Thymus (tissue), 11 donors: ENCODE data around the gene THRB. TPM values are rescaled to one million over a fixed set of nuclear protein-coding genes. Genes with fewer than 3 reads are reported as not detected.

Experiments
- DNase-seq, 9 donors: peaks; one replicate each; pipeline ENCODE4 v3.0.0-alpha.2; 2013; ENCODE audit warnings: low spot score in 9 of 9, low read depth in 6 of 9, missing footprints in 1 of 9
- H3K27ac ChIP-seq, 2 donors: one replicate each; pipeline ENCODE4 v1.5.1; 2013; ENCODE audit warnings: control low read depth in 1 of 2, low read depth in 1 of 2, low read length in 1 of 2, mild to moderate bottlenecking in 1 of 2, moderate library complexity in 1 of 2
- H3K27me3 ChIP-seq, 2 donors: one replicate each; pipeline ENCODE4 v1.5.1; 2013; ENCODE audit warnings: low read length in 1 of 2; ENCODE audit not compliant: control insufficient read depth in 2 of 2, insufficient read depth in 1 of 2
- H3K36me3 ChIP-seq, 2 donors: one replicate each; pipeline ENCODE4 v1.5.1; 2013; ENCODE audit warnings: low read length in 1 of 2, mild to moderate bottlenecking in 1 of 2, moderate library complexity in 1 of 2; ENCODE audit not compliant: control insufficient read depth in 2 of 2, insufficient read depth in 2 of 2
- H3K4me1 ChIP-seq, 2 donors: one replicate each; pipeline ENCODE4 v1.5.1; 2013; ENCODE audit warnings: low read length in 2 of 2; ENCODE audit not compliant: control insufficient read depth in 2 of 2, insufficient read depth in 2 of 2
- H3K4me3 ChIP-seq, 2 donors: one replicate each; pipeline ENCODE4 v1.5.1; 2013; ENCODE audit warnings: low read length in 2 of 2, control low read depth in 1 of 2, mild to moderate bottlenecking in 1 of 2
- H3K9me3 ChIP-seq, 2 donors: one replicate each; pipeline ENCODE4 v1.5.1; 2013; ENCODE audit warnings: low read length in 1 of 2, mild to moderate bottlenecking in 1 of 2; ENCODE audit not compliant: control insufficient read depth in 2 of 2, insufficient read depth in 1 of 2
- WGBS: extraction: QIAGEN DNeasy Blood & Tissue Kit; methylation state at CpG from one replicate; pipeline ENCODE4 v1.1.7; 2013; 5-methylcytosine and 5-hydroxymethylcytosine counted together
- polyA plus RNA-seq: library from polyadenylated mRNA; stranded (reverse); fragments of 200-250 nt; gene quantifications from one replicate; pipeline ENCODE4 v1.2.3, GENCODE V29; 2013
- total RNA-seq: library from RNA; stranded (reverse); fragments of 120-200 nt; gene quantifications from one replicate; pipeline ENCODE4 v1.2.4, GENCODE V29; 2013
- donor health status: healthy.

The THRB gene
- total and polyA plus RNA-seq, 2 donors: 2.2 to 3.5 TPM

DNA sequence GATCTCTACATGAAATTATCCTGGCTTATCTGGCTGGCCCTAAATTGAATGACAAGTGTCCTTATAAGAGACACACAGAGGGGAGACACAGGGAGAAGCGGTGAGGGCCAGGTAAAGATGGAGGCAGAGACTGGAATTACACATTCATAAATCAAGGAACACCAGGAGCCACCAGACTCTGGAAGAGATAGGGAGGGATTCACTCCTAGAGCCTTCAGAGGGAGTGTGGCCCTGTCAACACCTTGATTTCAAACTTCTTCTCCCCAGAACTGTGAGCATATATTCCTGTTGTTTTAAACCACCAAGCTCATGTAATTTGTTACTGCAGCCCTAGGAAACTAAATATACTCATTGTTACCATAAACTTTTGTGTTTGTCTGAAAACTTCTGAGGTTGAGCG is 193.7 kb downstream of the THRB start:
- Histone ChIP-seq H3K9me3 (no peaks in the 10 kb centered on the region), H3K4me1 (no peaks in the 10 kb centered on the region), H3K4me3 (no peak overlapping the region), H3K27ac (no peak overlapping the region), H3K36me3 (no peaks in the 10 kb centered on the region), H3K27me3 (no peaks in the 10 kb centered on the region)
- WGBS: 94% methylated on average over 2 of the region's 2 CpGs
- no peak for DNase-seq

DNA sequence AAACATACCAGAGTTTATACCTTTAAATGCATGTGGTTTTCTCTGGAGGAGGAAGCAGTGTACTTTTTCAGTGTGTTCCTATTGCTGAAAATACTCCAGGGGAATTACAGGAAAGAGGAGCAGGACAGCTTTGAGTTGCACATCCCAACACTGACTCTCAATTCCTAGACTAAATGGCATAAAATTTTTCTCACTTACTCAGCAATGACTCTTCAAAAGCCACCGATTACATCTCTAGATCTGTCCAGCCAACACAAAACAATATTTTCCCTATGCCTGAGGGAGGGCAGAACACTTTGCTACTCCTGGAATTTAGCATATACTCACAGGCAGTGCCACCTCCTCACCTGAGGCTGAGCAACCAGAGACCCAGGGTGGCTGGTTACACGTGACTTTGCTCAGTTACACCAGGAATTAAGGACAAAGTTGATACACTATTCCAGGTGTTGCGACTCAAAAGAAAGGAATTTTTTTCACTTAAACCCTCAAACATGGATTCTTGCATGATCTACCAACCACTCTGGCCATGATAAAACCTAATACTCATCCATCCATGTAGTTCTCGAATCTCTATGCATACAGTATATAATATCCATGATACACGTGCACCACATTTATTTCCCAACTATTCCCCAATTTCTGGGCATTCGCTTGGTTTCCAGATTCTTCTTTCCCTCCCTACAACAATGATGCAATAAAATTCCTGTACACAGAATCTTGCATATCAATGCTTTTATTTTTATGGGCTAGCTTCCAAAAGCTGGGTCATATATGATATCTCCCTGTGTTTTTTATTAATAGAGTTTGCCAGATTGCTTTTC is 194.6 kb downstream of the THRB start:
- DNase-seq: no peak
- Histone ChIP-seq H3K9me3 (no peaks in the 10 kb centered on the region), H3K36me3 (no peaks in the 10 kb centered on the region), H3K4me3 (no peak overlapping the region), H3K27me3 (no peaks in the 10 kb centered on the region), H3K27ac (peak overlapping the region in 1 of 2 donors; percentile 13), H3K4me1 (no peaks in the 10 kb centered on the region)
- 75% methylated on average over 6 of the region's 6 CpGs for WGBS

DNA sequence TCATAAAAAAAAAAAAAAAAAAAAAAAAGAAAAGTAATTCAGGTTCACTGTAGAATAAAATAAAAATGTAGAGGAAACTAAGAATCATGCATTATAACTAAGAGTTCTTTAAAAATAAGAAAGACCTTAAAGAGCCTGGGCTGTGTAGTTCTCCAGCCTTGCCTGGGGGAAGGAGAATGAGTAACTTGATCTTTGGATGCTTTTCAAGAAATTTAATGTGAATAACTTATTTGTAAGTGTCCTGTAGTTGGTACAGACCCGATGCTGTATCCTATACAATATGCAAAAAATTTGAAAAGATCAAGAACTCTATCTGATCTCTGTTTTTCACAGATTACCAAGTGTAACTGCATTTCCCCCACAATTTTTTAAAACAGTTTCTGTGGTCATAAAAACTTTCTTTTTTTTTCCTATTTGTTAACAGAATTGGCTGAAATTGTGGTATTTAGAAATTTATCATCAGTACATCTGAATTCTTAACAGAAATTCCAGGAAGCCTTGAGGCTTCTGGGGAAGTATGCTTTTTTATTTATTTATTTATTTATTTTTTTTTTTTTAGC is 195.3 kb downstream of the THRB start:
- no peak overlapping the region for H3K4me3 ChIP-seq
- no peak overlapping the region for H3K27ac ChIP-seq
- no peaks in the 10 kb centered on the region for H3K36me3 ChIP-seq
- 0% methylated on average over 1 of the region's 1 CpG for WGBS
- no peaks in the 10 kb centered on the region for H3K27me3 ChIP-seq
- H3K9me3 ChIP-seq: no peaks in the 10 kb centered on the region
- no peak for DNase-seq
- H3K4me1 ChIP-seq: no peaks in the 10 kb centered on the region

DNA sequence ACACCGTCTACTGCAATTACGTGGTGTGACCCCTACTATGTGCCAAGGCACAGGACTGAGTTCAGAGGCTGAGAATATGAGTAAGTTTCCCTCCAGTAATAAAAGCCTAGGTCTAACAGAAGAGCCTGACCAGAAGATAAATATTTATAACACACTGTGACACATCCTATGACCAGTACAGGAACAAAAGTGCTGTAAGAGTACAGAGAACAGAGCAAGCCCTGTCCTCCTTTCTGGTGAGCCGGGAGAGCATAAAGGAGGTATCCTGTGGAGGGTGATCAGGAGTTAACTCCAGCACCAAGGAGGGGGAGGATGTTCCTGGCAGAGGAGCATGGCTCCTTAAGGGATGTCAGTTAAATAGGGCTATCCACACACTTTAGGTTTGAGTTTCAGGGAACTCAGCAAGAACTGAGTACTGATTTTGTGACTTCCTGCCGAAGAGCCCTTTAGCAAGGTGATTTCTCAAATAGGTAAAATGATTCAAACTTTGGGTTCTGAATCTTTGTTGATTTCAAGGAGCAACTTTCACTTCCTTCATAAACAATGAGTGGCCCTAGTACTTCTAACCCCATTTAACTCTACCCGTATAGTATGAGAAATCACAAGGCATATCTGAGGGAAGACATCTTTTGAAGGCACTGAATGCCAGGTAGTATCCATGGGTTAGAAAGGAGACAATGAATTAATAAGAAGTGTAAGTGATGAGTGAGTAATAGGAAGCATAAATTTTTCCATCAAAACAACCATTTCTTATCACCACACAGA is 198.0 kb downstream of the THRB start:
- no peaks in the 10 kb centered on the region for H3K4me1 ChIP-seq
- 97% methylated on average over 5 of the region's 5 CpGs for WGBS
- DNase-seq: no peak
- no peak overlapping the region for H3K4me3 ChIP-seq
- H3K9me3 ChIP-seq: no peaks in the 10 kb centered on the region
- H3K36me3 ChIP-seq: no peaks in the 10 kb centered on the region
- H3K27ac ChIP-seq: no peak overlapping the region
- H3K27me3 ChIP-seq: no peaks in the 10 kb centered on the region

GRCh38 chr3:24294150-24294549 is 200.5 kb downstream of the THRB start:
- Histone ChIP-seq H3K36me3 (no peaks in the 10 kb centered on the region), H3K27ac (no peak overlapping the region), H3K9me3 (no peaks in the 10 kb centered on the region), H3K4me1 (no peaks in the 10 kb centered on the region), H3K4me3 (no peak overlapping the region), H3K27me3 (no peaks in the 10 kb centered on the region)
- DNase-seq: no peak
- 99% methylated on average over 2 of the region's 2 CpGs for WGBS

DNA sequence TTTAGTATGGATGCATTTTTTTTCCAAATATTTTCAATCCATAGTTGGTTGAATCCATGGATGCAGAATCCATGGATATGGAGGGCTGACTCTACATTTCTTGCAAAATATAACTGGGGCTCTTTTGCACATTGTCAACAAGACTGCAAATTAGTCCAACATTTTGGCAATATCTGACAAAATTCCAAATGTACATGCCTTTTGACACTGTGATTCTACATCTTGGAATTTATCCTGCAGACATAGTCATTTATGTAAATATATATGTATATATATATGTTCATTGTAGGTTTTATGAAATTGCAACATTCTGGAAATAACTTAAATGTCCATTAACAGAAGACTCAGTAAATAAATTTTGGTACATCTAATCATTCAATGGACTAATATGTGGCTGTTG is 203.0 kb downstream of the THRB start:
- Histone ChIP-seq H3K9me3 (no peaks in the 10 kb centered on the region), H3K27me3 (no peaks in the 10 kb centered on the region), H3K4me3 (no peak overlapping the region), H3K4me1 (no peaks in the 10 kb centered on the region), H3K27ac (no peak overlapping the region), H3K36me3 (no peaks in the 10 kb centered on the region)
- no peak for DNase-seq

- H3K4me1 ChIP-seq: no peaks in the 10 kb centered on the region
- 77% methylated on average over 3 of the region's 3 CpGs for WGBS
- no peak overlapping the region for H3K4me3 ChIP-seq
- no peaks in the 10 kb centered on the region for H3K9me3 ChIP-seq
- DNase-seq: no peak
- no peaks in the 10 kb centered on the region for H3K36me3 ChIP-seq
- H3K27me3 ChIP-seq: no peaks in the 10 kb centered on the region
- no peak overlapping the region for H3K27ac ChIP-seq
Measured at GRCh38 chr3:24290596-24290995, 204.1 kb downstream of the THRB start.

DNA sequence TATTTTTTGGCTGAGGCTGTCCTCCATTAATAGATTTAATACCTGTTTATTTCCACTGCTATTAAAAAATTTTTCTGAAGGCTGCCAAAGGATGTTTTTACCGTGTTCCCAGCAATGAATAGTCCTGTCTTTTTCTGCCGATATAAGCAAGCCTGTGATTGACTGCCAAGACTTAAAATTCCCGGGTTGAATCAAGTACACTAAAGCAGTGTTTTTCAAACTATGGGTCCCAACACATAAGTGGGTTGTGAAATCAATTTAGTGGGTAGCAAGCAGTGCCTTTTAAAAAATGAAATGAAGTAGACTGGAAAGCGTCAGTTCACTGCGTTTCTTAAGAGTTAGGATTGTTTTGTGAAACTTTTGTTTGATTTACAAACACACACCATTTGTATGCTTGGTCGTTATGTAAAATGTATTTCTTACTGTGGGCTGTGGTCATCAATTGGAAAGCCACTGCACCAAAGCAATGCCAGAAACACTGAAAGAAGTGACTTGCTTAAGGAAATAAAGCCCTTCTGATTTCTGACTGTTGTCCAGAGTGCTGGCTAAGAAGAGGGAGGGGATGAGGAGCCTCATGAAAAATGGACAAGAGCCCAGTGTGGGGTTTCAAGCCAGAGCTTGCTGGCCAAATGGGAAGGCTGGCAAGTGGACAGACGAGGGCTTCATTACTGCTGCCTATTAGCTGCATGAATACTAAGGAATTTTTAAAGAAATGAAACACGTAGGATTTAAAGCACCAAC is 206.0 kb downstream of the THRB start:
- Histone ChIP-seq H3K4me1 (no peaks in the 10 kb centered on the region), H3K27me3 (no peaks in the 10 kb centered on the region), H3K9me3 (no peaks in the 10 kb centered on the region), H3K36me3 (no peaks in the 10 kb centered on the region), H3K4me3 (no peak overlapping the region), H3K27ac (no peak overlapping the region)
- WGBS: 90% methylated on average over 8 of the region's 8 CpGs
- no peak for DNase-seq
